Frontal cortex (tissue), 4 donors: Measurements from ENCODE around the gene CCNK. TPM values are rescaled to one million over a fixed set of nuclear protein-coding genes. Genes with fewer than 3 reads are reported as not detected.

ENCODE experiments used
- DNase-seq, 2 donors: peaks; one replicate each; pipeline ENCODE4 v3.0.0; 2012; ENCODE audit warnings: low spot score in 2 of 2
- FAIRE-seq: peaks from 2 replicates; lab custom pipeline; 2012; peaks lifted over from hg19 to GRCh38; lab: Jason Lieb, UNC
- total RNA-seq: library from RNA; depleted of rRNA; stranded (reverse); fragments of >200 nt; gene quantifications from one replicate; pipeline ENCODE4 v1.2.3, GENCODE V29; 2014
- donor health status: control.
- donor health status: control.
- donor health status: control.

CCNK gene
- total RNA-seq, 1 donor from 2014 or later, result 19.2 TPM

GRCh38 chr14:99503848-99504453 is 22.7 kb downstream of the CCNK start:
- DNase-seq (no peak), FAIRE-seq (no peak)

GRCh38 chr14:99505089-99505488 is 23.9 kb downstream of the CCNK start:
- DNase-seq (no peak), FAIRE-seq (no peak)

GRCh38 chr14:99506276-99506675 is 25.1 kb downstream of the CCNK start:
- DNase-seq, result no peak

GRCh38 chr14:99507860-99508640 is 26.8 kb downstream of the CCNK start:
- peak in 1 of 2 donors; percentile 20 for DNase-seq
- FAIRE-seq, result no peak

More at GRCh38 chr14:99506276-99506675, 25.1 kb downstream of the CCNK start:
- FAIRE-seq, result no peak

GRCh38 chr14:99508896-99509629 is 27.9 kb downstream of the CCNK start:
- FAIRE-seq, result no peak
- no peak for DNase-seq

DNA sequence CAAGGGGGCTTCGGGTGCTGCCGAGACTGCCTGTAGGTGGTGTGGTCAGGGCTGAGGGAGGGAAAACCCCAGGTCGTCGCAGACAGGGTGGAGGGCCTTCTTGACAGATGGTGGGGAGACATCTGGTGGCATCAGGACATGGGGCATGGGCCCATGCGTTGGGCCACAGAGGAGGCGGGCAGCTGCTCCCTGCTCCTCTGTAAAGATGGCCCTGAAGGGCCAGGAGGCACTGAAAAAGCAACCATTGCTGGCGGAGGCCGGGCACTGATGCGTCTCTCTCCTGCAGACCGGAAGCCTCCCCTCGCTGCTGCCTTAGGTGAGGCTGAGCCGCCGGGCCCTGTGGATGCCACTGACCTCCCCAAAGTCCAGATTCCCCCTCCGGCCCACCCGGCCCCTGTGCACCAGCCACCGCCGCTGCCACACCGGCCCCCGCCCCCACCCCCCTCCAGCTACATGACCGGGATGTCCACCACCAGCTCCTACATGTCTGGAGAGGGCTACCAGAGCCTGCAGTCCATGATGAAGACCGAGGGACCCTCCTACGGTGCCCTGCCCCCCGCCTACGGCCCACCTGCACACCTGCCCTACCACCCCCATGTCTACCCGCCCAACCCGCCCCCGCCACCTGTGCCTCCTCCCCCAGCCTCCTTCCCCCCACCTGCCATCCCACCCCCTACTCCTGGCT is 28.8 kb downstream of the CCNK start:
- FAIRE-seq, result no peak
- DNase-seq, result peak in 1 of 2 donors; percentile 6

DNA sequence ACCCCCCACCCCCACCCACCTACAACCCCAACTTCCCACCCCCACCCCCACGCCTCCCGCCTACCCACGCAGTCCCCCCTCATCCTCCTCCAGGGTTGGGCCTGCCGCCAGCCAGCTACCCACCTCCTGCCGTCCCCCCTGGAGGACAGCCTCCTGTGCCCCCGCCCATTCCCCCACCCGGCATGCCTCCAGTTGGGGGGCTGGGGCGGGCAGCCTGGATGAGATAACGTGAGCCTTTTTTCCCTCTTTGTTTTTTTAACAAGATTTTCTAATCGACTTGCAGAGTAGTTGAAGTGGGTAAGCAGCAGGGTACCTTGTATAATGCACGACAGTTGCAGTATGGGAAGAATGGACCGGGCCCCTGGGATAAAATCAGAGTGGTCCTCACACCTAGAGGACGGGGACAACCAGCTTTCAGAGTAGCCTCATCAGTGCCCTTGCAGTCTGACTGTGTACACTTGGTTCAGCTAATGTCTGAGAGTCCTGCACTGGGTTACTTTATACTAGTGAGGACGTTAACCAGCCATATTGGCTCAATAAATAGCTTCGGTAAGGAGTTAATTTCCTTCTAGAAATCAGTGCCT is 29.4 kb downstream of the CCNK start:
- FAIRE-seq (no peak), DNase-seq (peak in 1 of 2 donors; percentile 12)

DNA sequence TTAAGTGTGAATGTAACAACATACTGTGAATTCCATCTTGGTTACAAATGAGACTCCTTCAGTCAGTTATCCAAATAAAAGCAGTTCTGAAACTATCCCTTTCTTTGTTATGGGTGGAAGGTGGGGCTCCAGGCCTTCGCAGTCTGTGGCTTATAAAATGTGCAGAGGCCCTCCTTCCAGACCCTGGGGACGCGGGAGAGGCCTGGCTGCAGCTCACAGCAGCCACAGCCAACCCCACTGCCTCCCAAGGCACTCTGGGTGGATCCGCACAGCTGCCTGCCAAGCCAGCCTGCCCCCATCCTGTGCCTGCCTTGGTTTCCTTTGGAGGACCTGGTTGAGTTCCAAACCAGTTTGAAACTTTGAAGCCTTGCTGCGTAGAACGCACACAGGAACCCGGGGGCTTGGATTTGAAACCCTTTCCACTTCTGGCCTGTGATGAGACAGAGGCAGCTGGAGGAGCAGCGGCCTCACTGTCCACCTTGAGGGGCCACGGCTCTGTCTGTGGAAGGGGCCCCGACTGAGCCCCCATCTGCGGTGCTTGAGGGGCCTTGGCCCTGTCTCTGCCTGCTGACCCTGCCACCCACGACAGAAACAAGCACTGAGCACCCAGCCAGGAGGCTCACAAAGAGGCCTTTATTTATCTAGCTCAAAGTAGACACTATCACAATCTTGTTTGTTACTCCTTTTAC is 30.4 kb downstream of the CCNK start:
- peak in 1 of 2 donors; percentile 55 for DNase-seq
- FAIRE-seq, result no peak

DNA sequence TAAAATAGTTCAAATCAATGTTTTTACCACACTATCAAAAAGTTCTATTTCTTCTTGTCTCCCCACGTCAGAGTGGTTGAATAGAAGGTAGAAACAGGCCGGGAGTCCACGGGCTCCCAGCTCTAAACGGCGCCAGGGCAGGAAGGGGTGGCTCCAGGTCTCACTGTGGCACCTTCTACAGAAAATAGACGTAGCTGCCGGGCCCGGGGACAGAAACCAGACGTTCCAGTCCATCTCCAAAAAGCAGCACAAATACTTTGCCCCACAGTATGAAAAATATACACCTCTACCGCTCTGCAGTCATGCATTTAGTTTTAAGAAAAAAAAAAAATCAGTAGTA is 30.9 kb downstream of the CCNK start:
- no peak for FAIRE-seq
- DNase-seq, result no peak

DNA sequence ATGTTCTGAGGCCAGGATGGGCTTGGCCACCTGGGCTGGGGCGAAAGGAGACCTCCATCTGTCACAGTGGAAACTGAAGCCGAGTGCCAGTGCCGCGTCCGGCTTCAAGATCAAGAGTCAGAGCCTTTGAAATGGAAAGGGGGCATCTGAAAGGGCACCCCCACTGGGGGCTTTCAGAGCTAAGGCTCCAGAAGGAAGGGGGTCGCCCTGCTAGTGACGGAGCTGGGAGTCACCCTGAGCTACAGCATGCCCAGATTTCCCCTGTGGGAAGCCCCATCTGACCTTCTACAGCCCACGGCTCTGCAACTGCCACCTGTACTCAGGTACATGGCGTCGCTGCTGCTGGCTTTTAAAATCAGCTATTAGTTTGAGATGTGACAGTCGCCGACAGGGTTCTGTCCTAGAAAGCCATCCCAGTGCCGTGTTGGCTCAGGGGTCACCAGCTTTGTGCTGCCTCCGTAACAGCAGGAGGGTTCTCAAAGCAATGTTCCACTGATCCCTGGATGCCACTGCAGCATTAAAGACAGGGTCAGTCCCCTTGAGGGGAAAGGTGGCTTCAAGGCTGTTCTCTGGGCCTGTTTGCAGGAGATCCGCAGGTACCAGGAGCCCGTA is 31.5 kb downstream of the CCNK start:
- DNase-seq (no peak), FAIRE-seq (no peak)

DNA sequence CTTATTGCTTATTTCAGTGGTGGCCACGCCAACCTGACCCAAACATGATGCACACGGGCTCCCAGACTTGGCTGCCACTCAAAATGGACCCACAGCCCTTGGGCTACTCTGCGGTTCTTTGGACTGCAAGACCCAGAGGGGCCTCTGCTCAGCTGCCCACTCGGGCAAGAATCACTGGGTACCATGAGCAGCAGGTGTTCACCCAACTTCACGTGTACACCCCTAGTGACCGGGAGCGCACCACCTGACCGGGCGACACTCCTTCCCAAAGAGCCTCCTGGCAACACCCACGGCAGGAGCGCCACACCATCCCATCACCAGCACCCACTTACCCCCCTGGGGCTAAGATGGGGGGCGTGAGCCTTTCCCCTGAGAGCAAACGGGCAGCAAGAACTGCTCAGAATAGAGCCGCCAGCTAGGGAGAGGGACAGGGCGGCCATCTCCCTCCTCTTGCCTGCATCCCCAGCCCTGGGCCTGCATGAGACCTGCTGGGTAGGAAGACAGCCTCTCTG is 32.0 kb downstream of the CCNK start:
- DNase-seq (peak; percentile 5 to 8), FAIRE-seq (no peak)

DNA sequence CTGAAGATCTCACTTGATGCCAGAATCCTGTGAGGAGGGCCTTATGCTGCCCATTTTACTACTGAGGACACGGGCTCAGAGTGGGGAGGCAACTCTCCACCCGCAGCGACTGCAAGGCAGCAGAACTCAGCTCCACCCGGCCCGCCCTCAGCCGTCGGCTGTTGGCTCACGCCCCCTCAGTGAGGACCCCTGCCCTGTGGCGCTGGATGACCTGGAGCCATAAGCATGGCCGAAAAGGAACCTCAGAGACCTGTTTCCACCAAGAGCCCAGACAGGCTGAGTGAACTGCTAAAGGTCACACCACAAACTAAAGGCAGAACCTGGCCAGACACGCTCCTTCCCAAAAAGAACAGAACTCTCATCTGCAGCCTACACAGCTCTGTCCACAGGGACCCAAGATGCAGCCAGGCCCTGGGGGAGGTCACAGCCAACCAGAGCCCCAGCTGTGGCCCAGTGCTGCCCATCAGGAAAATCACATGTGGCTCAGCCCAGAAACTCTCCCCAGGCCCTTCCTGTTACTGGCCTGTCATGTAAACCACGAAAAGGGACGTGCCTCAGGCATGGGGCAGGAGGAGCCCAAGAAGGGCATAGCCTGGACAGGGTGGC is 32.8 kb downstream of the CCNK start:
- DNase-seq (no peak), FAIRE-seq (no peak)

GRCh38 chr14:99514552-99515300 is 33.5 kb downstream of the CCNK start:
- FAIRE-seq (no peak), DNase-seq (no peak)

GRCh38 chr14:99515301-99516155 is 34.3 kb downstream of the CCNK start:
- FAIRE-seq, result no peak

DNA sequence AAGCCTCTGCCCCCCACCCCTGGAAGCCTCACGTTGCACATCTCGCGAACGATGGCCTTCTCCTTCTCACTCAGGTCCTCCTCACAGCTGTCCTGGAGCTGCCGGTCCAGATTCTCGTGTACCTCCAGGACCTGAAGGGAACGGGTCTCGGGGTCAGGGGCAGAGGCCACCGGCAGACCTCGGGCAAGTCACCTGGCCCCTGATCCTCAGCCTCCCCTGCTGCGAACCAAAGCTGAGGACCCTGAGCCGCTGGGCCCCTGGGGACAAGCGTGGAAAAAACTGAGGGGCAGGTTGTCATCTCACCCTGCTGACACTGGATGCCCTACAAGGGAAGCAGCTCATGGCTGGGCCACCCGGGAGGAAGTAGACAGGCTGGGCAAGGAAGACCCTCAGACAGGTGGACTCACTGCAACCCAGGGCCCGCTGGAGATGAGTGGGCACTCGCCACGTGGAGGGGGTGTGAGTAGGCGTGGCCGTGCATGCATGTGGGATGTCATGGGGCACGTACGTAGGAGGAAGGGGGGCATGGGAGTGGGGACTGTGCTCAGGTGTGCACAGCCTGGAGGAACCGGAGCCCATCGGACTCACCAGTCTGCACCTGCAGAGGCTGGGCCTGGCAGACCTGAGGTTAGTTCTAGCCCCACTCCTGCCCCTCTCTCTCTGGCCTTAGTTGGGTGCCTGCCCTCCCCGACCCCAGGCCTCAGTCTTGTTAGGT is 35.1 kb downstream of the CCNK start:
- DNase-seq (no peak), FAIRE-seq (no peak)

More at GRCh38 chr14:99515301-99516155, 34.3 kb downstream of the CCNK start:
- DNase-seq, result no peak
